A172 (cell line): ENCODE data around the gene DYNC1I1. TPM values are rescaled to one million over a fixed set of nuclear protein-coding genes. Genes with fewer than 3 reads are reported as not detected.

ENCODE experiments used
- DNase-seq: peaks from one replicate; pipeline ENCODE4 v3.0.0-alpha.2; 2015; ENCODE audit warnings: low spot score
- total RNA-seq: library from RNA; depleted of rRNA; stranded (reverse); fragments of >200 nt; shearing (Covaris generic); gene quantifications from 2 replicates; pipeline ENCODE4 v1.2.3, GENCODE V29; 2014

The DYNC1I1 gene
- total RNA-seq, 1 experiment from 2014 or later = 2.4 TPM

DNA sequence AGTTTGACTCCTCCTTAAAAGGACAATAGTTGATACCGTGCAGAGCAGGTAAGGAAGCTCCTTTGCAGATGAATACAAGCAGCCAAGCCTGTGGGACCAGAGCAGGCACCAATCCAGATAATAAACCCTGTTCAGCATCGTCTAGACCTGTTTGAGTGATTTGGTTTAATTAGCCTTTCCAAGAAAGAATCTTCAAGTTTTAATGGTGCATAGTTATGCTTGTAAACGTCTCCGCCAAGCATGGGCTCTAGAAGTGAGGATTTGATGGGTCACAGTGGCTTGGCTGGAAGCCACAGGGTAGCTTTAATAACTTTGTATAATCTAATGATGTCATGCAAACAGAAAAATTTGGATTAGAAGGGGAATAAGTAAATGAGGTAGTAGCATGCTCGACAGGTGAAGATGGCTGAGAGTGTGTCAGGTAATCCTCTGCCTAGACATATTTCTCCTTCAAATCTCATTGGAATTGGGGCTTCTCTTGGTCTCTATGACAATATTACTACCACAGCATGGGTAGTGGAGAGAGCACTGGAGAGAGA lies 188.4 kb downstream of the DYNC1I1 start:
- DNase-seq = no peak

DNA sequence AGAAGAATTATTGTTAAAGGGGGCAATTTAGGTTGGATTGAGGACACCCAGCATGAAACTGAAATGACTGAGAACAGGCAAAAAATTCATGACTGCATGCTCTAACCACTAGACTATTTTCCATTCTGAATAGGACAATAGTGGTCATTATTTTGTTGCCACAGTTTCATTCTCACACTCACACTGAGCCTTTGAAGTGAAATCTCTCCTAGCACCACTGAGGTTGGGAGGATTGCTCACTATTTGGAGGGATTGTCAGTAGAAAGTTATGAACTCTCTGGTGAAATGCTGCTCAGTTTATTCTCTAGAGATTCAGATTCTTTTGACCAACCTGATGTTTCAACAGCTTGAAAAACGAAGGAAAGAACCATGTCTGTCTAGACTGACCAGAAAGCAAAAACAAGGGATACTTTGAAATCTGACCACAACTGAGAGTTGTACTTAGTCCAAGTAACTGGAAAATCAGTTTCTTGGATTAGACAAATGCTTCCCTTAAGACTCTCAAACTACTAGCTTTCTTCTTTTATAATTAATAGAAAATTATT lies 191.2 kb downstream of the DYNC1I1 start:
- DNase-seq = no peak

DNA sequence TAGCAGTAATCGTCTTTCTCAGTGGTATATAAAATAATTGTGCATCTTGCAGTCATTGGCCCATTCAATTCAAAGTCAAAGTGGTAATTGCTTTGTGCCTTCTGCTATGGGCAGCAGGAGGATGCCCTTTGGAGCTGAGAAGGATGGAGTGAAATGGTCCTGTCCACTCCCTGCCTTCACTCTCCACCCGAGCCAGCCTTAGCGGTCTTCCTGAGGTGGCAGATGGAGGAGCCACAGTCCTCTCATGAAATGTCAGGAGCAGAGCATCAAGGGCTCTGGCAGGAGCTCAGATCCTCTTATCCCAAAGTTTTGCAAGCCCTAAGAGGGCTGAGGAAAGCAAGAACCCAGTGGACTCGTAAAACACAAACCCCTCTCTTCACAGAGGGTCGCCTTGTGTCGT lies 199.4 kb downstream of the DYNC1I1 start:
- no peak for DNase-seq

DNA sequence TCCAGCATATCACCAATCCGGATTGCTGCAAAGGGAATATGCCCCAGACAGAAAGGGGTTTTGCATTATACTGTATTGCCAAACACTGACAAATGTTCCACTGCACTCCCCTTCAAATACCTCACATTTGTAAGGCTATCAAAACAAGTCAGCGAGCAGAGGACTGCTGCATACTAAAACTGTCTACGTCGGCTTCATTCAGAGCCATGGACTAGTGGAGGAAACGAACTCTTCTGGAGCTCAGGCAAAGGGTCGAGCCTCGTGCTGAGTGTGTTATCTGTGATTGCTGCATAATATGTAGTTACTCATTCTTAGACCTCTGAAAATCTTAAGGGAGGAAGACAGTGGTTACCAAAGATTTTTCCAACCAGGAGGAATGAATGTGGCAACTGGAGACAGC lies 200.2 kb downstream of the DYNC1I1 start:
- DNase-seq = no peak

DNA sequence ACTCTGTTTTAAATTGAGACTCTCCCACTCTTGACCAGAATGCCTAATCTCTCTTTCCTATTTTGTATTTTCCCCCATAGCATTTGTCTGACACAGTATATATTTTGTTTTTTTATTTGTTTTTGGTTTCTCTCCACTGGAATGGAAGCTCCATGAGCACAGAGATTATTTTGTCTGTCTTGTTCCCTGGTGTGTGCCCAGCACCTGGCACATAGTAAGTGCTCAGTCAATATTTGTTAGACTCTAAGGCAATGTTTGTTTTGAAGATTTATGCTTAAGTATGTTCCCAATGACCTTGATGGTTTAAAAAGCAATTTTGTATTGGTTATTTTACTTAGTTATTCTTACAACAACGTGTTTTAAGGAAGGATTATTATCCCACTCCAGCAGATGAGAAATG lies 201.8 kb downstream of the DYNC1I1 start:
- no peak for DNase-seq

DNA sequence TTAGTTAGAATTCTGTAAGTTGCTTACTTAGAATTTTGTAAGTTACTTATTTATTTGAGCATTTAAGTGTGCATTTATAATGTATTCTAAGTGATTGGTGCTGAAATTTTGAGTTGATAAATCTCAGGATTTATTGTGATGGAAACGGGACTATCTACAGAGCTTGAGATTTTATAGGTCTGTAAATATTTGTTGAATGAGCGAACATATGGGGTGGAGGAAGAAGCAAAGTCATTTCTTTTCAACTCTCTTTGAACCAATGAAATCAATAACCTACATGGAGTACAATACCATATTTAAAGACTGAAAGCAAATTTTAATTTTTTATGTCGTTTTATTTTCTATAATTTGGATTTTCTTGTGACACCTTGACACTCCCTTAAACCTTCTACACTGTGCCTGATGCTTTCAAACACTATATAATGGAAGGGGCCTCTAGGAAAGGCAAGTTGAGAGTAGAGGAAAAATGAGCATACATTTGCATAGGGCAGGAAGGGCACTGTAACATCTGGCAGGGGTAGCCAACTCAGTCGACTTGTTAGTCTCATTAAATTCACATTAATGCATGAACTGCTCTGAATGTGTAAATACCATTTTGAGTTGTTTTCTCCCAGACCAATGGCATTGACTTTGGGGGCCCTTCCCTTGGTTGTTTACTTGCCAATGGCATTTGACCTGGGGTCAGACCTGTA lies 204.2 kb downstream of the DYNC1I1 start:
- no peak for DNase-seq

DNA sequence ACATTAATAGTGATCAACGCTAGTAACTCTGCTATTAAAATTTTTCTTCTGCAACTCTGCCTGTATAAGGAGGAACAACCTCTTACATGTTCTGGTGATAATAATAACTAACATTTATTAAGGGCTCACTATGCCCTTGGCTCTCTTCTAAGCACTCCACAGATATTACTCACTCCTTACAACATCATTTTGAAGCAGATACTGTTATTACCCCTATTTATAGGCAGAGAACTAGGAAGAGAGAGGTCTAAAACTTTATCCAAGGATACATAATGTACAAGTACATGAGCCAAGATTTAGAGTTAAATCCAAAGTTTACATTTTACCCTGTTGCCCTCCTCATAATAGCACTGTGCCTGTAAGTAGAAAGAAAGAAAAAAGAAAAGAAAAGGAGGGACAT lies 205.6 kb downstream of the DYNC1I1 start:
- DNase-seq = no peak

DNA sequence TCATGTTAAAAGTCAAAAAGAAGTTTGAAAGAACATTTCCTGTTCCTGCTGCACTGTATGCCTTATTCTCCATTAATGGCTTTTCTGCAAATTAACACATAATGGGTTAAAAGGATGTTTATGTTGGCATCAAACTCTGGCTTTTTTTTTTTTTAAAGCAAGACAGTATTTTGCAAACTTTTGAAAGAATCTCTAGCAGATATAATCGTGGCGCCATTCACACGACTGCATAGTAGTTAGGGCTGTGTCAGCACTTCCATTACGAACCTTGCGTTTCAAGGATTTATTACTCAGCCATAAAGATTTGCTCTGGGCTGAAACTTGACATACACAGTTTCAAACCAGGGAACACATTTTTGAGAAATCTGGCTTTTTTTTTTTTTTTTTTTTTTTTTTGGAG lies 207.8 kb downstream of the DYNC1I1 start:
- no peak for DNase-seq

DNA sequence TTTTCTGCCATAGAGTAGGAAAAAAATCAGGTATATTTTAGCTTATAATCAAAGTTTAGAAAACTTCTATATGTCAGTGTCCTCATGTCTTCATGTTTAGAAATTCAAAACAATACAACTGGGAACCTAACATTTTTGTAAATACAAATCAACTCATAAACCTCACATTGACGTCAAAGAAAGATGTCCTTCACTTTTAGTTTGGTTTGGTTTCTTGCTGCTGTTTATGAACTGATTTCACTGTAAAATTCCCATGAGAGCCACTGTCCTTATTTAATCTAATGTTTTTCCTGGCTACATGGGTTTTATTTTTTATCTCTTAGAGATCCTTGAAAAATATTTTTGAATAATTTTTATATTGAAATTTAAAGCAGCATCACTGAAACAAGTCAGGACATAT lies 208.4 kb downstream of the DYNC1I1 start:
- no peak for DNase-seq

DNA sequence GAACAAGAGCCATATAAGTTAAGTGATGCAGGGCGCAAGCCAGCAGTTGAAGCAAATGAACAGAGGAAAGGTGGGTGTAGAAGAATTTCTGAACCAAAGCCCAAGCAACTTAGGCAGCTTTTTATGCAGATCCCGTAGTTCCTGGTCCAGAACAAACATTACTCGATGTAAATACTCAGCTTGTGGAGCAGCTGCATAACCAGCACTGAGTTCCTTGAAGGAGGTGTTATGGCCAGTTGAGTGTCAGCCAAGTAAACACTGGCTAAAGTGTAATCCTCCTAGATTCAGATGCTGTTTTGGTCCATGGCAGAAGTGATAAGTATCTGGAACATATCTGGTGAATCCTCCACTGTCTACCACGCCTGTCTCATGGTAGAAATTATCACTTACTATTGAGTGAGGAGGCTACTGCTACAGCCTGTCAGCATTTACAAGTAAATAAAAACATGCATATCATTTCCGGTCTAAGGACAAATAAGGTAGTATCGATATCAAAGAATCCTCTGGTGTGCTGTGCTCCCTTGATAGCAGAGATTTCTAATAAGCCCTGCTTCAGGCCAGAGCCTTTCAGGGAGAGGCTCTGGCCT lies 213.9 kb downstream of the DYNC1I1 start:
- DNase-seq = no peak

DNA sequence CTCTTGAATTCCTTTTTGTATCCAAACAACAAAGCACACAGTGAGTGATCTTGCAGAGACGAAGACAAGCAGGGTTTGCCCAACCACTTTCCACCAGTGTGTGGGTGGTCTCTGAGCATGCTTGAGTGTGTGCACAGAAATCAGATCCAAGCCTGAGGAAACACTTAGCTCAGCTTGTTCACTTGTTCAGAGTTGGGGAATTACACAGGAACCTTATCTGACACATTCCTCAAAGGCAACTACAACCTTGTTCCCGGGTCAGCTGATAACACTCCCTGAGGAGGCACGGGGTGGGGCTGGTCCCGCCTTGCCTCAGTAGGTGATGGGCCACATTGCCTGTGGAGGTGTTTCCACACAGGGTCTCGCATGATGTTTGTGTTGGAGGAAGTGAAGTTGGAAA lies 216.9 kb downstream of the DYNC1I1 start:
- no peak for DNase-seq

DNA sequence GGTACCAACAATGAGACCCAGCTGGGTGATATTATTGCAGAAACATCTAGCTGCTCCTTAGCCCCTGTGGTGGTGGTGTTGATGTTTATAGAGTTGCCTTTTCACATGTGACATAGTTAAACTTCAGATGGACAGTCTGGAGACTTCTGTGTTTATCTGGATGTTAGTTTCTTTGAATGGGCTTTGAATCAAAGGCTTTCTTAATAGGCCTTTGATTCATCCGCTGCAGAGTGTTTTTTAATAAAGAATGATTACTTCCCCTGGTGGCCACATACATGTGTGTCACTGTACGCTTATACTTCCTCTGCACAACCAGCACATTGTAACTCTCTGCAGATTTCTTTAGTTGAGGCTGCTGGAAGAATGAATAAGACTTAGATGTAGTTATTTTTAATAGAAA lies 221.0 kb downstream of the DYNC1I1 start:
- DNase-seq = no peak

DNA sequence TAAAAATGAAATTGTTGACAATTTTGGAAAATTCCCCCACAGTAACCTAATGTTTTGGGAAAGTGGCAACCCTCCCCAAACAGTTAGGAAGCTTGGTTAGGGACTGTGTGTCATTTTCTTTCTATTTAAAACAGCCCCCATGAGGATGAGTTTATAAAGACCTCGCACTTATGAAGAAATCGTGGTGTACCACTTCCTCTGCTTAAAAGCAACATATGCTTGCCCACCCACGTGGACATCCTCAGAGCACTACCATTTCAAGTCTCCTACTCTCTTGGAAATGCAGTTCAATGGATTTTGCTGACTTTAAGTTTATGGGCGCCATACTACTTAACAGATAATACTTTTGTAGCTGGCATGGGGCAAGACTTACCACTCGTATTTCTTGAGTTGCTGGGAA lies 223.8 kb downstream of the DYNC1I1 start:
- DNase-seq = no peak

DNA sequence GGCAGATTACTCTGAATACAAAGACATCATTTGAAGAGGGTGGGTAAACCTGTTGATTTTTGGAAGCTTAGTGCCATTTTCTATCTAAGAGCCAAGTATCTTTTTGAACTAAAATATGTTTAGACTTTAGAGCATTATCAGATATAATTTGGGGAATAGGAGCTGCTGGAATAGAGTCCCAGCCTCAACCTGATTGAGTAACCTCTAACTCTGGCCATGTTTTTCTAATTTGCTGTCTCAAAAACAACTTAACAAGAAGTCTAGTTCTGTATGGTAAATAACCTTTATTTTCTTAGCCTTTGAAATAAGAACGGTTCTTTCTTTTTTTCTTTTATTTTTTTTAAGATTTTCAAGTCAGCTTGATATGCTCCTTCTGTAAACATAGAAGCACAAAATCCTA lies 224.5 kb downstream of the DYNC1I1 start:
- no peak for DNase-seq

DNA sequence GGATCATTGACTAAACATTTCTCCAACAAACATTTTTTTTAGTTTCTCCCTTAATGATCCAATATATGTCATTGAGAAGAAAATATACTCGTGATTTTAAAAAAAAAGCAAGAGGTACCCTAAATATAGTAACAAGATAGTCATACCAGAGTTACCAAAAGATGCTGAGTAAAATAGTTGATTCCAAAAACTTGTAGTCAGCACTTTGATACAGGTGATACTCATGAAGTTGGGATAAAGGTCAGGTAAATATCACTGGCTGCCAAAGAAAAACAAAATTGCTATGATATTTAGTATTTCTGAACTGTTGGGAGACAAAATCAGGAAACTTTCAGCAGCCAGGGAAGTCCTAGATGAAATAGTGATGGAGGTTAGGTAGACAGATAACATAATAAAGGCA lies 225.3 kb downstream of the DYNC1I1 start:
- no peak for DNase-seq

DNA sequence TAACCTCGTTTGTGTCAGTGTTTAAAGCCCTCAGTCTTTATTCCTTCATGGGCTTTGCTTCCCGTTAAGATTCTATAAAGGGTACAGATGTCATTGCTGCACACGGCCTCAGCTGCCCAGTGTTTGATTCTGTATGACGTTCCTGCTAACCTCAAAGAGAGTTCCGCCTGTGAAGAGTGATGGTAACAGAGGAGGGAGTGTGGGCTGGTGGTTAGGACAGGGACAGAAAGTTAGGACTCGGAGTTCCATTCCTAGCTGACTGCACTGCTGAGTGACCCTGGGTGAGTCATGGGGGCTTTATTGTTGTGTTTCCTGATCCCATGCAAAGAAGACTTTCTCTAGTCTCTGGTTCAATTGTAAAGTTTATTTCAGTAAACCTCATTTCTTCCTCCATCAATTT lies 227.1 kb downstream of the DYNC1I1 start:
- DNase-seq = no peak

DNA sequence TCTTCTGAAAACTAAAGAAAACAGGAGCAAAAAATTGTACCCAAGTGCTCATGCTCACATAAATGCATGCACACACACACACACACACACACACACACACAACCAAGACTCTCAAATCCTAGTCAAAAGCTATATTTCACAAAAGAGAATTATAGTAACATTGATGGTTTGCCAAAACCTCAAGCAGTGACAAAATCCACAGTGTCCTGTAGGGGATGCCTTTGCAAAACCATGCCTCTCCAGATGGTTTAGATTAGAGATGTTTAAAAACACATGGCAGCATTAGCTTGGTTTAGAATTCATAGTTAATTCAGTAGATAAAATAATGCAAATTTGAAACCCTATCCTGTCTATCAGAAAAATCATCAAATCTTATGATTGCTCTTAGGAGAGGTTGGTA lies 232.2 kb downstream of the DYNC1I1 start:
- no peak for DNase-seq

DNA sequence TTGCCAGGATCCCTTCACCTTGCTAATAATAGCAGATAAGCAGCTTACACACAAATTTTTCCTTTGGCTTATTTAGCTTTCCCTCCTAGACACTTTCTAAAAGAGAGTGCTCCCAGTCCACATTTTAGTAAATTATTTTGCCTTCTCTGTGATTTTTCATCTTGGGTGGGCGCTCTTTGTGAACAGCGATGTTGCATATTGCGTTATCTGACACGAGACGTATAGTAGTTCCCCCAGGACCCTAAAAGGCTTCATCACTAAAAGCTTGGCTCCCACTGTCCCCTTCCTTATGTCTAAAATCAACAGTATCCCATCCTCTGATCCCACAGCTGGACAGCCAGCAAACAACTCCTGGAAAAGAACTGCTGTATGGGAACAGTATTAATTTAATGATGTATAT lies 232.9 kb downstream of the DYNC1I1 start:
- DNase-seq = no peak

DNA sequence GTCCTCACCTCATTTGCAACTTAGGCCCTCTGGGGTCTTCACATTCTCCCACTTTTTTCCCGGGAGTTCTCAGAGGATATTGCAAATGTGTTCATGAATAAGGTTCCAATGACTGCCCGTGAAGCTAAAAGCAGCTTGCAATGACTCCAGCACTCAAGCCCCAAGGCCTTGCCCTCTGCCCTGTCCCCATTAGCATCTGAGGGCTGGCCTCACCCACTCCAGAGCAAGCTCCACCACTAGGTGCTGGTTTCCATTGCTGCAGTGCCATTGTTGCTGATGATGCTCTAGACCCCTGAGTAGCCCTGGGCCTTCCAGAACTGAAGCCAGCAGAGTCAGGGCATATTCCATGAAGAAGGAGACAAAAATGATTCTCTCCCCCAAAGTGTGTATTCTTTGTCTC lies 236.8 kb downstream of the DYNC1I1 start:
- DNase-seq = no peak

DNA sequence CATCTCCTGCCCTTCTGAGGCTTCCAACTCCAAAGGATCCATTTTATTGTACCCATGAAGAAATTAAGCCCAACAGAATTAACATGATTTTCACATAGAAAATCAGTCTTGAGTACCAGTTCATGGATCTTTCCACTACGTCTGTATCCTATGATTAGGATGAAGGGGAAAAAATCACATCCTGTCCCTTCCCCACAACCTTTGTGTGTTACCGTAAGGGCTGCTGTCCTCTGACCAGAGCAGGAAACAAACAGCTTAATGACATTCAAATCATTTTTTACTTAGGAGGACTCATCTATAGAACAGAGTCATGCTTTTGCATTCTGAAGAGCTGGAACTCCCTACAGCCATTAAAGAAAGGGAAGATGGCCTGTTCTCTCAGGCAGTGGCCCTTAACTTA lies 241.5 kb downstream of the DYNC1I1 start:
- DNase-seq = no peak

DNA sequence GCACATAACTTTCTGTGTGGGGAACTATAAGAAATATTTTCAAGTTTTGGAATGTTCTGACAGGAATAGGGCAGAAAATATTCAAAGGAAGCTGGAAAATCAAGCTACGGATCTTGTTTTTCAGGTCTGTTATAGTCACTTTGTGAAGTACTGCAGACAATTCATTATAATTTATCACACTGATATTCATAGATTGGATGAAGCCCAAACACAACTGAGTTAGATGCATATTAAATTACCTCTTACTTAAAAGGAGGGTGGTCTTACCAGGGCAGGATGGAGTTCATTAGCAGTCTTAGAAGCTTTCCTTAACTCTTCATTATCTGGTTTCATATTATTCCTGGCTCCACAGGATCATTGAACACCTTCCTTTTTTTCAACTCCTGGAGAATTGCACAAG lies 242.3 kb downstream of the DYNC1I1 start:
- DNase-seq = no peak

DNA sequence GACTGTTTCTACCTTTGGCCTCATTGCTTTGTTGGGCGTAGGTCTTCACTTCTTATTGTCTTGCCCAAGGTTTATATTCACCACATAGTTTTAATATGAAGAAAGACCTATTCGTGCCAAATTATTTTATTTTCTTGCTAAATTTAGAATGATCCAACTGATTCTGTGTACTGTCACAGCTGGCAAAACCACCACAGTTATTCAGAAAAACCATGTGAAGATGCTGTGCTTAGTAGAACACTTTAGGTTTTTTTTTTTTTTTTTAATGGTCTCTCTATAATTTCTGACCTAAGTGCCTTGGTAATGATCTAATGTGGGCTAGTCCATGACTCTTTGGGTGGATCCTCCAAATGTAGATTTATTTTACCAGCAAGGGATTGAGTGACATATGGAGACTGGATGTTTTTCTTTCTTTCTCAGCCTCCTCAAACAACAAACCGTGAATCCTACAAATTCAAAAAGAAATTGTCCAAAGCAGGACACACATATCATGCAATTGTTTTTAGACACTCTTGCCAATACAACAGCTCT lies 243.8 kb downstream of the DYNC1I1 start:
- no peak for DNase-seq

DNA sequence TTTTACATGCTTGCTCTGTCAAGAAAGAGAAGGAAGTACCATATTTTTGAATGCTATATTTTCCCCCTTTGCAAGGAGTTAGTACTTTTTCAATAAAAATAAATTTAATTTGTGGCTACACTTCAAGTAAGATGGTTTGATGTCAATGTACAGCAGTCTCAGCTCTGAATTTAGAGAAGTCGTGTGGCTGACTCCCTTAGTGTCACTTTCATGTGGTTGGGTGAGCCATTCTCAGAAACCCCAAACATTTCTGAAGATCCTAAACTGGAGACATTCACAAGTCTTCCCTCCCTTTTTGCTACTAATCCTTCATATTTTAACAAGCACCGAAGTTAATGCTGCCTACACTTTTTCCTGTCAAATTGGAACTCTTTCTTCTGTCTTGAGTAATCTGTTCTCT lies 244.4 kb downstream of the DYNC1I1 start:
- no peak for DNase-seq
